Measurements from ENCODE around the gene ITPA.

GRCh38 chr20:3223651-3223993, 14.3 kb downstream of the ITPA start:
- TF ChIP-seq, protein P1, sequence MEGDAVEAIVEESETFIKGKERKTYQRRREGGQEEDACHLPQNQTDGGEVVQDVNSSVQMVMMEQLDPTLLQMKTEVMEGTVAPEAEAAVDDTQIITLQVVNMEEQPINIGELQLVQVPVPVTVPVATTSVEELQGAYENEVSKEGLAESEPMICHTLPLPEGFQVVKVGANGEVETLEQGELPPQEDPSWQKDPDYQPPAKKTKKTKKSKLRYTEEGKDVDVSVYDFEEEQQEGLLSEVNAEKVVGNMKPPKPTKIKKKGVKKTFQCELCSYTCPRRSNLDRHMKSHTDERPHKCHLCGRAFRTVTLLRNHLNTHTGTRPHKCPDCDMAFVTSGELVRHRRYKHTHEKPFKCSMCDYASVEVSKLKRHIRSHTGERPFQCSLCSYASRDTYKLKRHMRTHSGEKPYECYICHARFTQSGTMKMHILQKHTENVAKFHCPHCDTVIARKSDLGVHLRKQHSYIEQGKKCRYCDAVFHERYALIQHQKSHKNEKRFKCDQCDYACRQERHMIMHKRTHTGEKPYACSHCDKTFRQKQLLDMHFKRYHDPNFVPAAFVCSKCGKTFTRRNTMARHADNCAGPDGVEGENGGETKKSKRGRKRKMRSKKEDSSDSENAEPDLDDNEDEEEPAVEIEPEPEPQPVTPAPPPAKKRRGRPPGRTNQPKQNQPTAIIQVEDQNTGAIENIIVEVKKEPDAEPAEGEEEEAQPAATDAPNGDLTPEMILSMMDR (IDR thresholded peaks at IDR 0.05) = no peak
- no peak for TF ChIP-seq POLR2A (IDR thresholded peaks at IDR 0.05)

Data from heart left ventricle (tissue), 13 donors.